ENCODE data around the gene XYLB. TPM values are rescaled to one million over a fixed set of nuclear protein-coding genes. Genes with fewer than 3 reads are reported as not detected.

XYLB gene
- total and polyA plus RNA-seq, 4 experiments from 2014 or later = 0.22 to 0.61 (median 0.47) TPM

DNA sequence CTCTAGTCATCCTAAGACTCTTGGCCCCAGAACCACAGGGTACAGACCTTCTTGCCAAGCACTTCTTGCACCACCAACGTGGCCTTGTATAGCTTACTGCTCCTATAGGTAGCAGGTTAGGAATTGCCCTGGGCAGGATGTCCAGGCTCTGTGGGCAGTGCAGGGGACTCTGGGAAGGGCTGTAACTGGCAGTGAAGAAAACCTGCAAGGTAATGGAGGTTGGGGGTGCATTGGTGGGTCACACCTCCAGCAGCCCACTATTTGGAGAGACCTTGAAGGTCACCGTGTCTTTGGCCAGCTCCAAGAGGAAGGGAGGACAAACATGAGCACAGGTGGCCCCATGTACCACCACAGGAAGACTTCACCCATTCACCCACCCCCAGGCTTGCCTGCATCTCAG lies 21.3 kb upstream of the XYLB start:
- peaks cover 0 to 5% (median under 1%) of the 10 kb centered on the region in 8 donors for H3K9me3 Mint-ChIP-seq
- CTCF ChIA-PET (ENCODE audit: partially characterized antibody) = no interaction called here

DNA sequence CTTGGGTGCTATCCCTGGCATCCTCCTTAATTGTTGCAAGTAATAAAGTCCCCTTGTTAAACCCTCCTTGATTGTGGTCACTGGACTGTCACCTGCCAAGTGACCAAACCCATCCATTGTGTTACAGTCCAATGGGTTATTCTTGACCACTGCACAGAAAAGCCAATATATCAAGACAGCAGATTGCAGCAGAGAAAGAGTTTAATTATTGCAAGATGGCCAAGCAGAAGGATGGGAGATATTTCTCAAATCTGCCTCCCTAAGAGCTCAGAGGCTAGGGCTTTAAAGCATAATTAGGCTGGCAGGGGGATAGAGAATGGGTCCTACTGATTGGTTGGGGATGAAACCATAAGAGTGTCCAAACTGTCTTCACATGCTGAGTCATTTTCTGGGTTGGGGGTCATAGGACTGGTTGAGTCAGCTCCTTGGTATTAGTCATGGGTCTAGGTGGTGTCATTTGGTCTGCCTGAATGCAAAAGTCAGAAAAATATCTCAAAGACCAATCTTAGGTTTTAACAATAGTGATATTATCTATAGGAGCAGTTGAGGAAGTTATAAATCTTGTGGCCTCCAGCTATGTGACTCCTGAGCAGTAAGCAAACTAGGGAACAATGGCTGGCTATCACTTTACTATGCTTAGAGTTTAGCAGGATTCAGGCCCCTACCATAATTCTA lies 19.1 kb upstream of the XYLB start:
- Mint-ChIP-seq H3K27ac (no peak overlapping the region), H3K27me3 (peaks cover 0 to 5% of the 10 kb centered on the region in 2 donors), H3K4me3 (no peak overlapping the region), H3K36me3 (no peaks in the 10 kb centered on the region), H3K9me3 (peaks cover 0 to 2% (median 0%) of the 10 kb centered on the region in 8 donors), H3K4me1 (no peaks in the 10 kb centered on the region)
- intact Hi-C loops (cut with micrococcal nuclease) = no loop called here
- Histone ChIP-seq H3K27ac (ENCODE audit: low read depth, low read length) (no peak overlapping the region), H3K9me3 (ENCODE audit: control insufficient read depth in 1 of 2, low read length in 2 of 2) (no peaks in the 10 kb centered on the region), H3K27me3 (ENCODE audit: insufficient read depth, low read length) (no peaks in the 10 kb centered on the region), H3K4me1 (ENCODE audit: insufficient read depth, low read length) (no peaks in the 10 kb centered on the region), H3K4me3 (ENCODE audit: low read length in 2 of 2) (no peak overlapping the region), H3K36me3 (ENCODE audit: insufficient read depth, low read length) (no peaks in the 10 kb centered on the region)
- POLR2A ChIA-PET (ENCODE audit: partially characterized antibody) = no interaction called here
- DNase-seq = no peak
- CTCF ChIA-PET (ENCODE audit: partially characterized antibody) = interaction anchor here (0.7 kb wide), 1 partner anchor 8 kb away, joined by 4 read pairs; no protein-coding TSS in a partner anchor

More for the DNA sequence above, 21.3 kb upstream of the XYLB start:
- Histone ChIP-seq H3K27me3 (ENCODE audit: insufficient read depth, low read length) (no peaks in the 10 kb centered on the region), H3K4me1 (ENCODE audit: insufficient read depth, low read length) (no peaks in the 10 kb centered on the region), H3K36me3 (ENCODE audit: insufficient read depth, low read length) (no peaks in the 10 kb centered on the region), H3K27ac (ENCODE audit: low read depth, low read length) (no peak overlapping the region), H3K9me3 (ENCODE audit: control insufficient read depth in 1 of 2, low read length in 2 of 2) (no peaks in the 10 kb centered on the region), H3K4me3 (ENCODE audit: low read length in 2 of 2) (no peak overlapping the region)
- DNase-seq = no peak
- Mint-ChIP-seq H3K27me3 (peaks cover 0 to 5% of the 10 kb centered on the region in 2 donors), H3K36me3 (no peaks in the 10 kb centered on the region), H3K4me1 (no peaks in the 10 kb centered on the region), H3K4me3 (no peak overlapping the region), H3K27ac (no peak overlapping the region)
- intact Hi-C loops (cut with micrococcal nuclease) = no loop called here
- POLR2A ChIA-PET (ENCODE audit: partially characterized antibody) = no interaction called here

DNA sequence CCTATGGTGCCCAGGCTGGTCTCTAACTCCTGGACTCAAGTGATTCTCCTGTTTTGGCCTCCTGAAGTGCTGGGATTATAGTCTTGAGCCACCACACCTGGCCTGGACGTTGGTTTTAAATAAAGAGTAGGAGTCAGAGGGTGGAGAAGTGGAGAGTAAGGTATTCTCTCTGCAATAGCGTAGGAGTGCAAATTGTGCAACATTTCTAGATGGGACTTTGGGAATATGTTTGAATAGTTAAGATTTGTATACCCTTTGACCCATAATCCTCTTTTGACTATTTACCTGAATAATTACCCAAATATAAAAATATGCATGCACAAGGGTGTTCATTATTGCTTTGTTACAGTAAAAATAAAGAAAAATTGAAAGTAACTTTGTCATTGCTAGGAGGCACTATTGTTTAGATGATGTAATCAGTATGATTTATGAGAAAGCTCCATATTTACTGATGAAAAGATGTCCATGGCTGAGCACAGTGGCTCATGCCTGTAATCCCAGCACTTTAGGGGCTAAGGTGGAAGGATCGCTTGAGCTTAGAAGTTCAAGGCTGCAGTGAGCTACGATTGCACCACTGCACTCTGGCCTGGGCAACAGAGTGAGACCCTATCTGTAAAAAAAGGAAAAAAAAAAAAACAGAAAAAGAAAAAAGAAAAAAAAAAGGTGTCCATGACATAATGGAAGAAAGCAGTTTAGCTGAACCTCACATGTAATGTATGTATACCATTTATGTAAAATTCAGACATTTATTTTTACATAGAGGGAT lies 15.1 kb upstream of the XYLB start:
- Mint-ChIP-seq H3K4me3 (no peak overlapping the region), H3K36me3 (no peaks in the 10 kb centered on the region), H3K27me3 (peaks cover 3 to 7% of the 10 kb centered on the region in 2 donors), H3K9me3 (peaks cover 0 to 2% (median 0%) of the 10 kb centered on the region in 8 donors), H3K27ac (peak overlapping the region in 1 of 7 donors; percentile 14), H3K4me1 (no peaks in the 10 kb centered on the region)
- H3K4me3 ChIP-seq (ENCODE audit: low read length in 2 of 2) = no peak overlapping the region
- no peak overlapping the region for H3K27ac ChIP-seq (ENCODE audit: low read depth, low read length)
- no peak for DNase-seq
- CTCF ChIA-PET (ENCODE audit: partially characterized antibody) = interaction anchor here (1.0 to 1.7 kb wide), 3 partner anchors 13 to 150 kb away, joined by 4 to 6 read pairs (median 4); partner anchors contain the start of gene XYLB
- POLR2A ChIA-PET (ENCODE audit: partially characterized antibody) = no interaction called here
- H3K36me3 ChIP-seq (ENCODE audit: insufficient read depth, low read length) = no peaks in the 10 kb centered on the region
- no peaks in the 10 kb centered on the region for H3K9me3 ChIP-seq (ENCODE audit: control insufficient read depth in 1 of 2, low read length in 2 of 2)
- no peaks in the 10 kb centered on the region for H3K27me3 ChIP-seq (ENCODE audit: insufficient read depth, low read length)
- no peaks in the 10 kb centered on the region for H3K4me1 ChIP-seq (ENCODE audit: insufficient read depth, low read length)
- intact Hi-C loops (cut with micrococcal nuclease) = no loop called here

DNA sequence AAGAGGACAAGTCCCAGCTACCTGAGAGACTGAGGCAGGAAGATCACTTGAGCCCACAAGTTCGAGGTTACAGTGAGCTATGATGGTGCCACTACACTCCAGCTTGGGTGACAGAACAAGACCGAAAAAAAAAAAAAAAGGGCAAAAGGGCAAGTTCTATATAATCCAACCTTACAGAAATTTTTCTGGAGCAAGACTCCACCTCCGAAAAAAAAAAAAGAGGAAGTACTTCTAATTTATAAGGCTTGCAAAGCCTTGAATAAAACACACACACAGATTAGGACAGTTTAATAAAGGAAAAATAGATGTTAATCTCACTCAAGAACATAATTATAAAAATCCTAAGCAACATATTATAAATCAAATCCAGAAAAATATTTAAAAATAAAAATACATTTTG lies 14.4 kb upstream of the XYLB start:
- CTCF ChIA-PET (ENCODE audit: partially characterized antibody) = interaction anchor here (1.0 to 1.7 kb wide), 3 partner anchors 12 to 149 kb away, joined by 4 to 6 read pairs (median 4); partner anchors contain the start of gene XYLB
- H3K4me3 ChIP-seq (ENCODE audit: low read length in 2 of 2) = no peak overlapping the region
- Mint-ChIP-seq H3K27ac (no peak overlapping the region), H3K4me3 (no peak overlapping the region), H3K4me1 (no peaks in the 10 kb centered on the region), H3K36me3 (no peaks in the 10 kb centered on the region), H3K9me3 (peaks cover 0 to 2% (median 0%) of the 10 kb centered on the region in 8 donors), H3K27me3 (peaks cover 3 to 6% of the 10 kb centered on the region in 2 donors)
- POLR2A ChIA-PET (ENCODE audit: partially characterized antibody) = no interaction called here
- no peaks in the 10 kb centered on the region for H3K27me3 ChIP-seq (ENCODE audit: insufficient read depth, low read length)
- intact Hi-C loops (cut with micrococcal nuclease) = no loop called here
- H3K9me3 ChIP-seq (ENCODE audit: control insufficient read depth in 1 of 2, low read length in 2 of 2) = no peaks in the 10 kb centered on the region
- H3K4me1 ChIP-seq (ENCODE audit: insufficient read depth, low read length) = no peaks in the 10 kb centered on the region
- no peak for DNase-seq
- H3K27ac ChIP-seq (ENCODE audit: low read depth, low read length) = no peak overlapping the region
- H3K36me3 ChIP-seq (ENCODE audit: insufficient read depth, low read length) = no peaks in the 10 kb centered on the region

DNA sequence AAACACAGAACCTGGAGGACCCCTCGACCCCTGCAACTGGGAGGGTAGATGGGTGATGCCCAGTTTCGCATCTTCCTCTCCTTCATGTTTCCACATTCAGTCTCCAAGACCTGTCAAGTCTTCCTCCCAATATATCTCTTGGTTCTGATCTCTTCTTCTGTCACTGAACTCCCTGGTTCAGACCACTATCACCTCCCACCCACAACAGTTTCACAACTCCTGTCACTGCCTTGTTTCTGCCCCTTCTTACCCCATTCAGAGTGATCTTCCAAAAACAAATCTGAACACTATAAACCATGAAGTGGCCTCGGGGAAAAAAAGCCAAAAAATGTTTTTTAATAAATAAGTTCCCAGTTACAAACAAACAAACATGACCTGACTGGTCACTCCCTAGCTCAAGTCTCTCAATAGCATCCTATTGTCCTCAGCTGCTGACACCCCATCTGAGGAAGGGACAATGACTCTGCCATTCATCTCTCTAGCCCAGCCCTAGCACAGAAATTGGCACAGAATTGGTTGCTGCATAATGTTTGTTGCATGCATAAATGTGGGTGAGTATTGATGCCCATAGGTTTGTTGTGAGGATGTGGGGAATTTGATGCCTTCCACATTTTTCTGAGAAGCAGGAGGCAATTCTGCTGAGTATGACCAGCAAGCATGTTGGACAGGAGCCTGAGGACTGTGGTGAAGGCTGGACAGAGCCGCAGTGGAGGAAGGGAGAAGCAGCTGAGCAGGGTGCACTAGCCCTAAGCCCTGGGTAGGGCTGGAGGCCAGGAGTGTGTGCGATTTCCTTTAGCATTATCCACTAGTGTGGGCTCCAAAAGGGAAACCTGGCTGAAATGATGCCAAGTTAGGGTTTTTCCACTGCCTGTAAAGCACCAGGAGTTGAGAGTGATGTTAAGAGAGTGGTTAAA lies 12.2 kb upstream of the XYLB start:
- no peak for DNase-seq
- H3K4me3 Mint-ChIP-seq = no peak overlapping the region
- H3K9me3 Mint-ChIP-seq = no peaks in the 10 kb centered on the region
- ChIA-PET POLR2A (ENCODE audit: partially characterized antibody) (no interaction called here), CTCF (ENCODE audit: partially characterized antibody) (interaction anchor here (0.9 to 1.1 kb wide), 4 partner anchors 12 to 160 kb away, joined by 3 read pairs; partner anchors contain the start of gene XYLB)
- Histone ChIP-seq H3K4me1 (ENCODE audit: insufficient read depth, low read length) (no peaks in the 10 kb centered on the region), H3K27ac (ENCODE audit: low read depth, low read length) (no peak overlapping the region), H3K4me3 (ENCODE audit: low read length in 2 of 2) (no peak overlapping the region), H3K9me3 (ENCODE audit: control insufficient read depth in 1 of 2, low read length in 2 of 2) (no peaks in the 10 kb centered on the region), H3K27me3 (ENCODE audit: insufficient read depth, low read length) (no peaks in the 10 kb centered on the region), H3K36me3 (ENCODE audit: insufficient read depth, low read length) (no peaks in the 10 kb centered on the region)
- no peaks in the 10 kb centered on the region for H3K36me3 Mint-ChIP-seq
- H3K4me1 Mint-ChIP-seq = no peaks in the 10 kb centered on the region
- H3K27me3 Mint-ChIP-seq = peaks cover 3 to 7% of the 10 kb centered on the region in 2 donors
- intact Hi-C loops (cut with micrococcal nuclease) = no loop called here
- no peak overlapping the region for H3K27ac Mint-ChIP-seq

DNA sequence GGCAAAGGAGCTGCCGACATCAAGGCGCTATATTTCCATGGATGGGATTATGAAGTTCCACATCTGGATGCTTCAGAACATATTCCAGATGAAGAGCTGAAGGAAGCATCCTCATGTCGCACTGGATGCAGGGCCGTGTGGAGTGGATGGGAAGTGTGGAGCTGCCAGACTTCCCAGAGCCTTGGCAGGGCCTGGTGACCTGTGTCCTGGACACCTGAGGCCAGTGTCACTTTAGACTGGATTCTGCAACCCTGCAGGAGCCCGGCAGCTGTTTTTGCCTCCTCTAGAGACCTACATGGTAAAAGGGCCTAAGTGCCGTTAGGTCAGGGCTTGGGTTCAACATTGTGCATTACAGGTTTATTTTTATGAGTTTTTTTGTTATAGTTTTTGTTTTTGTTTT lies 11.3 kb upstream of the XYLB start:
- POLR2A ChIA-PET (ENCODE audit: partially characterized antibody) = no interaction called here
- no peaks in the 10 kb centered on the region for H3K4me1 Mint-ChIP-seq
- intact Hi-C loops (cut with micrococcal nuclease) = no loop called here
- Histone ChIP-seq H3K4me3 (ENCODE audit: low read length in 2 of 2) (no peak overlapping the region), H3K36me3 (ENCODE audit: insufficient read depth, low read length) (no peaks in the 10 kb centered on the region), H3K27ac (ENCODE audit: low read depth, low read length) (no peak overlapping the region), H3K4me1 (ENCODE audit: insufficient read depth, low read length) (no peaks in the 10 kb centered on the region), H3K9me3 (ENCODE audit: control insufficient read depth in 1 of 2, low read length in 2 of 2) (no peaks in the 10 kb centered on the region), H3K27me3 (ENCODE audit: insufficient read depth, low read length) (no peaks in the 10 kb centered on the region)
- no peaks in the 10 kb centered on the region for H3K36me3 Mint-ChIP-seq
- peaks cover 3 to 9% of the 10 kb centered on the region in 2 donors for H3K27me3 Mint-ChIP-seq
- no peak overlapping the region for H3K27ac Mint-ChIP-seq
- no peak overlapping the region for H3K4me3 Mint-ChIP-seq
- CTCF ChIA-PET (ENCODE audit: partially characterized antibody) = interaction anchor here (1.0 to 1.3 kb wide), 4 partner anchors 8 to 159 kb away, joined by 3 to 4 read pairs (median 3); partner anchors contain the start of gene XYLB
- no peaks in the 10 kb centered on the region for H3K9me3 Mint-ChIP-seq
- DNase-seq = no peak

All from CD4-positive, alpha-beta memory T cell (primary cell).